OCI-LY1 (cell line): ENCODE data around the gene E2F6.

ENCODE experiments used
- H2AFZ ChIP-seq: fragments of 200-600 bp; sonication (generic), shearing (Covaris generic); 2 replicates; pipeline ENCODE4 v1.6.0; 2014; ENCODE audit warnings: antibody characterized with exemption, mild to moderate bottlenecking, low read length
- H3F3A ChIP-seq: fragments of 200-600 bp; sonication (generic), shearing (Covaris generic); 2 replicates; pipeline ENCODE4 v1.6.0; 2014; ENCODE audit warnings: mild to moderate bottlenecking, antibody characterized with exemption, low read length, moderate library complexity; ENCODE audit not compliant: insufficient read depth
- H3K27ac ChIP-seq: fragments of 200-600 bp; sonication (generic); 2 replicates; pipeline ENCODE4 v1.5.1; 2014; ENCODE audit warnings: low read length, mixed run types, mild to moderate bottlenecking, low read depth; ENCODE audit not compliant: poor library complexity, severe bottlenecking
- H3K27me3 ChIP-seq: fragments of 200-600 bp; sonication (generic); 2 replicates; pipeline ENCODE4 v1.6.0; 2014; ENCODE audit warnings: antibody characterized with exemption, mild to moderate bottlenecking, low read length, moderate library complexity; ENCODE audit not compliant: insufficient read depth
- H3K36me3 ChIP-seq: fragments of 200-600 bp; sonication (generic); 2 replicates; pipeline ENCODE4 v1.6.1; 2014; ENCODE audit warnings: mild to moderate bottlenecking, antibody characterized with exemption, low read length, moderate library complexity, mixed read lengths; ENCODE audit not compliant: insufficient read depth
- H3K4me1 ChIP-seq: fragments of 200-600 bp; sonication (generic); 2 replicates; pipeline ENCODE4 v1.5.1; 2014; ENCODE audit warnings: mild to moderate bottlenecking, low read length, moderate library complexity; ENCODE audit not compliant: insufficient read depth, severe bottlenecking
- H3K4me2 ChIP-seq: fragments of 200-600 bp; sonication (generic), shearing (Covaris generic); 2 replicates; pipeline ENCODE4 v1.6.1; 2014; ENCODE audit warnings: low read length
- H3K4me3 ChIP-seq: fragments of 200-600 bp; sonication (generic); 2 replicates; pipeline ENCODE4 v1.5.1; 2014; ENCODE audit warnings: low read length, low read depth, mild to moderate bottlenecking, mixed read lengths; ENCODE audit not compliant: poor library complexity, severe bottlenecking
- H3K79me2 ChIP-seq: fragments of 200-600 bp; shearing (Covaris generic); 2 replicates; pipeline ENCODE4 v1.6.1; 2016; ENCODE audit warnings: mixed run types, low read length, mixed read lengths; ENCODE audit not compliant: insufficient read depth
- H3K9ac ChIP-seq: fragments of 200-600 bp; sonication (generic), shearing (Covaris generic); 2 replicates; pipeline ENCODE4 v1.6.1; 2014; ENCODE audit warnings: mild to moderate bottlenecking, low read length, mixed read lengths
- H3K9me2 ChIP-seq: fragments of 200-600 bp; sonication (generic), shearing (Covaris generic); 2 replicates; pipeline ENCODE4 v1.6.1; 2014; ENCODE audit warnings: low read depth, mild to moderate bottlenecking, low read length, mixed read lengths
- H3K9me3 ChIP-seq: fragments of 200-600 bp; shearing (Covaris generic); 2 replicates; pipeline ENCODE4 v1.6.1; 2014; ENCODE audit warnings: low read length, mixed read lengths
- H4K20me1 ChIP-seq: fragments of 200-600 bp; sonication (generic), shearing (Covaris generic); 2 replicates; pipeline ENCODE4 v1.6.0; 2016; ENCODE audit warnings: mild to moderate bottlenecking, low read length; ENCODE audit not compliant: insufficient read depth
- CTCF ChIP-seq: fragments of 200-600 bp; sonication (generic), shearing (Covaris generic); IDR thresholded peaks from 2 replicates; pipeline ENCODE4 v1.5.1; 2017; ENCODE audit warnings: mild to moderate bottlenecking, antibody characterized with exemption, low read length, moderate library complexity, mixed read lengths
- EZH2 ChIP-seq: fragments of 200-600 bp; sonication (generic), shearing (Covaris generic); IDR thresholded peaks from 2 replicates; pipeline ENCODE4 v1.8.0; 2017; ENCODE audit warnings: borderline replicate concordance, mixed run types, mild to moderate bottlenecking, antibody characterized with exemption, low read length, moderate library complexity, mixed read lengths

Gene E2F6

GRCh38 chr2:11483806-11484617 lies 18.1 kb upstream of the E2F6 start:
- no peak overlapping the region for H2AFZ ChIP-seq
- no peak overlapping the region for H3K9ac ChIP-seq
- H3K4me3 ChIP-seq, result no peak overlapping the region

GRCh38 chr2:11482473-11483035 lies 16.6 kb upstream of the E2F6 start:
- Histone ChIP-seq H3K9me2 (no peaks in the 10 kb centered on the region), H3K9me3 (no peaks in the 10 kb centered on the region), H3K27ac (no peak overlapping the region), H3K79me2 (no peaks in the 10 kb centered on the region), H3K9ac (no peak overlapping the region), H3K4me3 (no peak overlapping the region), H4K20me1 (no peaks in the 10 kb centered on the region), H2AFZ (no peak overlapping the region), H3K4me1 (peaks cover 24% of the 10 kb centered on the region), H3K36me3 (no peaks in the 10 kb centered on the region), H3K4me2 (no peak overlapping the region), H3F3A (no peaks in the 10 kb centered on the region), H3K27me3 (no peaks in the 10 kb centered on the region)
- no peak for TF ChIP-seq CTCF
- TF ChIP-seq EZH2, result no peak

More at GRCh38 chr2:11483806-11484617, 18.1 kb upstream of the E2F6 start:
- H3K36me3 ChIP-seq, result no peaks in the 10 kb centered on the region
- H4K20me1 ChIP-seq, result no peaks in the 10 kb centered on the region
- no peak overlapping the region for H3K4me2 ChIP-seq
- H3F3A ChIP-seq, result no peaks in the 10 kb centered on the region
- H3K4me1 ChIP-seq, result peaks cover 14% of the 10 kb centered on the region
- H3K9me3 ChIP-seq, result no peaks in the 10 kb centered on the region
- no peak overlapping the region for H3K27ac ChIP-seq
- no peaks in the 10 kb centered on the region for H3K27me3 ChIP-seq
- TF ChIP-seq EZH2 (no peak), CTCF (no peak)
- H3K9me2 ChIP-seq, result no peaks in the 10 kb centered on the region
- no peaks in the 10 kb centered on the region for H3K79me2 ChIP-seq

GRCh38 chr2:11481789-11482472 lies 16.0 kb upstream of the E2F6 start:
- no peak overlapping the region for H3K4me2 ChIP-seq
- no peaks in the 10 kb centered on the region for H4K20me1 ChIP-seq
- H3K9ac ChIP-seq, result no peak overlapping the region
- no peaks in the 10 kb centered on the region for H3K79me2 ChIP-seq
- no peaks in the 10 kb centered on the region for H3F3A ChIP-seq
- H3K9me2 ChIP-seq, result no peaks in the 10 kb centered on the region
- H3K9me3 ChIP-seq, result no peaks in the 10 kb centered on the region
- TF ChIP-seq CTCF (no peak), EZH2 (no peak)
- no peak overlapping the region for H3K27ac ChIP-seq
- H3K27me3 ChIP-seq, result no peaks in the 10 kb centered on the region
- no peaks in the 10 kb centered on the region for H3K36me3 ChIP-seq
- peaks cover 24% of the 10 kb centered on the region for H3K4me1 ChIP-seq
- no peak overlapping the region for H3K4me3 ChIP-seq
- no peak overlapping the region for H2AFZ ChIP-seq
